Pancreas (tissue), 10 donors: ENCODE results near the gene B4GALT4. TPM values are rescaled to one million over a fixed set of nuclear protein-coding genes. Genes with fewer than 3 reads are reported as not detected.
"Not testable (repeated sequence)": the region's sequence is repeated elsewhere in the genome, so short reads cannot be mapped to it uniquely, and the experiment has no call there.

Experiments used
- ATAC-seq, 4 donors: fragments of 200-7000 bp; cut with Tn5 transposase; one replicate each; pipeline versions ENCODE4 v1.8.0 to v1.9.1; 2020; ENCODE audit warnings: mild to moderate bottlenecking in 4 of 4, moderate library complexity in 4 of 4
- DNase-seq, 6 donors: peaks; one replicate each; pipeline ENCODE4 v3.0.0-alpha.2; 2020
- FAIRE-seq: peaks from 2 replicates; lab custom pipeline; 2012; peaks lifted over from hg19 to GRCh38; lab: Jason Lieb, UNC
- H3K27ac ChIP-seq, 4 donors: fragments of 200-600 bp; sonication (generic); 1 replicate in 3 of 4; 2 replicates in 1 of 4; pipeline versions ENCODE4 v1.5.0 to v1.8.0; 2020
- H3K27me3 ChIP-seq, 4 donors: fragments of 200-600 bp; one replicate each; pipeline ENCODE4 v1.8.0; 2021
- H3K36me3 ChIP-seq, 3 donors: fragments of 200-600 bp; sonication (generic) in 1 of 3; one replicate each; pipeline versions ENCODE4 v1.5.0 to v1.8.0; 2020 to 2021
- H3K4me1 ChIP-seq, 3 donors: fragments of 200-600 bp; one replicate each; pipeline ENCODE4 v1.8.0; 2021
- H3K4me3 ChIP-seq, 4 donors: fragments of 200-600 bp; sonication (generic) in 2 of 4; one replicate each; pipeline versions ENCODE4 v1.5.0 to v1.8.0; 2020 to 2021
- H3K9me3 ChIP-seq, 4 donors: fragments of 200-600 bp; one replicate each; pipeline ENCODE4 v1.8.0; 2021
- WGBS, 2 donors: extraction: QIAGEN DNeasy Blood & Tissue Kit; methylation state at CpG; one replicate each; pipeline ENCODE4 v1.1.7; 2013; 5-methylcytosine and 5-hydroxymethylcytosine counted together
- intact Hi-C, 3 donors: fragments of 100-400 bp; cut with DNase I; formaldehyde crosslinking; loops; one replicate each; pipeline versions ENCODE4 v1.11.1 to v1.14.2; 2022
- polyA plus RNA-seq, 2 donors: library from polyadenylated mRNA; stranded (reverse); fragments of 200-250 nt; gene quantifications; one replicate each; pipeline ENCODE4 v1.2.3, GENCODE V29; 2013
- total RNA-seq, 6 donors: library from RNA; stranded (reverse); fragmentation: NEBNext Ultra II Directional in 4 of 6; extraction: Animal tissue kit (Norgen Biotek cat#: 25700) in 4 of 6; gene quantifications; one replicate each; pipeline versions ENCODE4 v1.2.1 to v1.2.4, GENCODE V29; 2021 to 2023
- TF ChIP-seq, protein P1 (sequence below), 4 donors: fragments of 200-600 bp; sonication (generic) in 3 of 4; IDR thresholded peaks; one replicate each; pipeline versions ENCODE4 v1.5.0 to v1.8.0; 2021; ENCODE audit warnings: antibody characterized with exemption in 4 of 4
- donor health status: healthy with polysubstance abuse.
- donor health status: DM: no; HTN: no; CAD: no; lungs with moderate emphysema.
- donor health status: DM: no; HTN: no; CAD: no.
- donor health status: control.
- donor health status: control.
- donor health status: Bipolar disorder and iron deficiency.
- donor health status: DM: yes; HTN: yes; CAD: no.
- donor health status: DM: no; HTN: no; CAD: no.
- donor health status: DM: no; HTN: no; CAD: no.
- donor health status: DM: yes; HTN: yes; CAD: no.

Gene B4GALT4
- total and polyA plus RNA-seq, 8 donors: 9.1 to 22.9 (median 14.6) TPM

DNA sequence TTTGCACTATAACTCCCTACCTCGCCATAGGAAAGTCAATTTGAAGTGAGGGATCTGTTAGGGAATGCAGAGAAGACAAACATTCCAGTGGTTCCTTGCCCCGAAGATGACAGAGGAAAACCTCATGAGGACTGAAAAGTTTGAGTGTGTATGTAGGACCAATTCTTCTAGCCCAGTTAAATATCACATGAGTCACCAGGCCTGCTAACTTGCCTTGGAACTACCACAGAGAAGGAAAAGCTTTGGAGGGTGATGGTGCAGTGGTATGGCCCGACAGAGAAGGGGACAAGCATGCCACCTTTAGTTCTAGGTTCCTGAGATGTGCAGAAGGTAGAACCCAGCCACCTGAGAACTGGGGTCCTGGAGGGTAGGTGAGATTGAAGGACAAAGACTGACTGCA is 69.9 kb downstream of the B4GALT4 start:
- no peaks in the 10 kb centered on the region for H3K36me3 ChIP-seq
- H3K4me1 ChIP-seq: peaks cover 0 to 7% (median 0%) of the 10 kb centered on the region in 3 donors
- no peaks in the 10 kb centered on the region for H3K9me3 ChIP-seq
- TF ChIP-seq, protein P1, sequence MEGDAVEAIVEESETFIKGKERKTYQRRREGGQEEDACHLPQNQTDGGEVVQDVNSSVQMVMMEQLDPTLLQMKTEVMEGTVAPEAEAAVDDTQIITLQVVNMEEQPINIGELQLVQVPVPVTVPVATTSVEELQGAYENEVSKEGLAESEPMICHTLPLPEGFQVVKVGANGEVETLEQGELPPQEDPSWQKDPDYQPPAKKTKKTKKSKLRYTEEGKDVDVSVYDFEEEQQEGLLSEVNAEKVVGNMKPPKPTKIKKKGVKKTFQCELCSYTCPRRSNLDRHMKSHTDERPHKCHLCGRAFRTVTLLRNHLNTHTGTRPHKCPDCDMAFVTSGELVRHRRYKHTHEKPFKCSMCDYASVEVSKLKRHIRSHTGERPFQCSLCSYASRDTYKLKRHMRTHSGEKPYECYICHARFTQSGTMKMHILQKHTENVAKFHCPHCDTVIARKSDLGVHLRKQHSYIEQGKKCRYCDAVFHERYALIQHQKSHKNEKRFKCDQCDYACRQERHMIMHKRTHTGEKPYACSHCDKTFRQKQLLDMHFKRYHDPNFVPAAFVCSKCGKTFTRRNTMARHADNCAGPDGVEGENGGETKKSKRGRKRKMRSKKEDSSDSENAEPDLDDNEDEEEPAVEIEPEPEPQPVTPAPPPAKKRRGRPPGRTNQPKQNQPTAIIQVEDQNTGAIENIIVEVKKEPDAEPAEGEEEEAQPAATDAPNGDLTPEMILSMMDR (IDR thresholded peaks at IDR 0.05): no peak
- FAIRE-seq (no peak), DNase-seq (no peak), ATAC-seq (no peak)
- no peak overlapping the region for H3K27ac ChIP-seq
- 75 to 86% methylated on average over 3 of the region's 3 CpGs for WGBS, 2 donors
- intact Hi-C loops: no loop called here
- H3K4me3 ChIP-seq: no peak overlapping the region
- no peaks in the 10 kb centered on the region for H3K27me3 ChIP-seq

DNA sequence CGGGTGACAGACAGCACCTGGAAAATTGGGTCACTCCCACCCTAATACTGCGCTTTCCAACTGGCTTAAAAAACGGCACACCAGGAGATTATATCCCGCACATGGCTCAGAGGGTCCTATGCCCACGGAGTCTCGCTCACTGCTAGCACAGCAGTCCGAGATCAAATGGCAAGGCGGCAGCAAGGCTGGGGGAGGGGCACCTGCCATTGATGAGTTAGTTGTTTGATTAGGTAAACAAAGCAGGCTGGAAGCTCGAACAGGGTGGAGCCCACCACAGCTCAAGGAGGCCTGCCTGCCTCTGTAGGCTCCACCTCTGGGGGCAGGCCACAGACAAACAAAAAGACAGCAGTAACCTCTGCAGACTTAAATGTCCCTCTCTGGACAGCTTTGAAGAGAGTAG is 75.9 kb downstream of the B4GALT4 start:
- H3K4me3 ChIP-seq, H3K36me3 ChIP-seq, DNase-seq, H3K27ac ChIP-seq, H3K9me3 ChIP-seq, H3K27me3 ChIP-seq, ATAC-seq, FAIRE-seq, intact Hi-C loops: not testable (repeated sequence)
- peaks cover 4 to 12% (median 8%) of the 10 kb centered on the region in 3 donors for H3K4me1 ChIP-seq
- WGBS, 2 donors: 75 to 82% methylated on average over 9 of the region's 9 CpGs

Other genes starting within 250 kb of the B4GALT4 start
- gene IGSF11, start 206.0 kb downstream of the B4GALT4 start, total RNA-seq: 1 to 10 TPM; 1.5 to 6.4 (median 3.3) TPM
- gene IGSF11, start 206.0 kb downstream of the B4GALT4 start, polyA plus RNA-seq: 1 to 10 TPM; 2.1 to 6.2 TPM
- gene TEX55, start 94.7 kb downstream of the B4GALT4 start, total RNA-seq: not detected
- gene TEX55, start 94.7 kb downstream of the B4GALT4 start, polyA plus RNA-seq: not detected
- 1 to 10 TPM; 1.7 to 6.6 (median 3.9) TPM for gene UPK1B, start 67.3 kb downstream of the B4GALT4 start, total RNA-seq
- gene UPK1B, start 67.3 kb downstream of the B4GALT4 start, polyA plus RNA-seq: 1 to 10 TPM in 1 of 2 donors, under 1 TPM in 1; 0.91 to 3.7 TPM
- 1 to 10 TPM; 2.6 to 8.3 (median 3.5) TPM for gene ARHGAP31, start 53.5 kb upstream of the B4GALT4 start, total RNA-seq
- 1 to 10 TPM; 1.5 TPM for gene ARHGAP31, start 53.5 kb upstream of the B4GALT4 start, polyA plus RNA-seq
- gene TMEM39A, start 222.7 kb upstream of the B4GALT4 start, total RNA-seq: 10 to 100 TPM; 19.4 to 41.4 (median 34.8) TPM
- 10 to 100 TPM; 12.2 to 15.2 TPM for gene TMEM39A, start 222.7 kb upstream of the B4GALT4 start, polyA plus RNA-seq
- gene POGLUT1, start 228.1 kb upstream of the B4GALT4 start, total RNA-seq: 10 to 100 TPM in 3 of 6 donors, 1 to 10 TPM in 3; 6.6 to 13.8 (median 10.1) TPM
- gene POGLUT1, start 228.1 kb upstream of the B4GALT4 start, polyA plus RNA-seq: 1 to 10 TPM; 5.8 to 7.3 TPM